GM21825 (cell line): Measurements from ENCODE around the gene HGFAC.
"Not testable (repeated sequence)": the region's sequence is repeated elsewhere in the genome, so short reads cannot be mapped to it uniquely, and the experiment has no call there.

Source experiments
- ATAC-seq: cut with Tn5 transposase; IDR thresholded peaks from one replicate; pipeline ENCODE4 v1.9.1; 2021; ENCODE audit warnings: mild to moderate bottlenecking, moderate library complexity; ENCODE audit not compliant: unreplicated experiment

The HGFAC gene

GRCh38 chr4:3440011-3440410, 1.8 kb upstream of the HGFAC start:
- ATAC-seq = no peak

- no peak for ATAC-seq
Measured at GRCh38 chr4:3440979-3441500, 728 bp upstream of the HGFAC start.

GRCh38 chr4:3442460-3442958, 741 bp downstream of the HGFAC start:
- ATAC-seq = no peak

- no peak for ATAC-seq
Measured at GRCh38 chr4:3442959-3443749, 1.4 kb downstream of the HGFAC start.

GRCh38 chr4:3443750-3444309, 2.1 kb downstream of the HGFAC start:
- no peak for ATAC-seq

GRCh38 chr4:3444351-3445110, 2.8 kb downstream of the HGFAC start:
- ATAC-seq = no peak

- ATAC-seq = no peak
Measured at GRCh38 chr4:3445111-3445820, 3.5 kb downstream of the HGFAC start.

- ATAC-seq = no peak
Measured at GRCh38 chr4:3445829-3446545, 4.2 kb downstream of the HGFAC start.

GRCh38 chr4:3446631-3447320, 5.0 kb downstream of the HGFAC start:
- no peak for ATAC-seq

GRCh38 chr4:3447431-3448395, 5.9 kb downstream of the HGFAC start:
- no peak for ATAC-seq

- ATAC-seq = no peak
Measured at GRCh38 chr4:3449047-3449573, 7.3 kb downstream of the HGFAC start.

- no peak for ATAC-seq
Measured at GRCh38 chr4:3449574-3450534, 8.1 kb downstream of the HGFAC start.

GRCh38 chr4:3450643-3451042, 8.9 kb downstream of the HGFAC start:
- no peak for ATAC-seq

GRCh38 chr4:3451956-3452355, 10.2 kb downstream of the HGFAC start:
- ATAC-seq = no peak

GRCh38 chr4:3452376-3452775, 10.6 kb downstream of the HGFAC start:
- no peak for ATAC-seq

- not testable (repeated sequence) for ATAC-seq
Measured at GRCh38 chr4:3455596-3455995, 13.8 kb downstream of the HGFAC start.

GRCh38 chr4:3458371-3458770, 16.6 kb downstream of the HGFAC start:
- ATAC-seq = no peak
